Measurements from ENCODE around the gene FANCE.

Gene FANCE

GRCh38 chr6:35468181-35468979, 16.2 kb downstream of the FANCE start, which contains the start of gene RPL10A:
Gene RPL10A, plus strand, starts transcription at chr6:35468401. Its CDS starts 34 bp downstream, at chr6:35468435.
- H3K36me3 Mint-ChIP-seq (ENCODE audit: low read depth), result peaks cover 54% of the 10 kb centered on the region
- intact Hi-C loops (cut with micrococcal nuclease), result loop anchor here (1.0 kb wide), 3 partner anchors 16 to 171 kb away; partner anchors contain the start of genes DEF6, FANCE and PPARD
- H3K27ac Mint-ChIP-seq, result peak within 1 kb of the TSS; percentile 99
- H3K27me3 Mint-ChIP-seq, result no peaks in the 10 kb centered on the region
- H3K4me1 Mint-ChIP-seq (ENCODE audit: low read depth), result peaks cover 34% of the 10 kb centered on the region
- no peaks in the 10 kb centered on the region for H3K9me3 Mint-ChIP-seq
- H3K4me3 Mint-ChIP-seq, result peak within 1 kb of the TSS; percentile 99

GRCh38 chr6:35468980-35469750, 17.0 kb downstream of the FANCE start:
- Mint-ChIP-seq H3K4me1 (ENCODE audit: low read depth) (peaks cover 34% of the 10 kb centered on the region), H3K4me3 (peak overlapping the region; percentile 99), H3K27me3 (no peaks in the 10 kb centered on the region), H3K9me3 (no peaks in the 10 kb centered on the region), H3K27ac (peak overlapping the region; percentile 99), H3K36me3 (ENCODE audit: low read depth) (peaks cover 55% of the 10 kb centered on the region)
- intact Hi-C loops (cut with micrococcal nuclease), result loop anchor here (1.0 kb wide), 3 partner anchors 17 to 172 kb away; partner anchors contain the start of genes DEF6, FANCE and PPARD

- H3K27ac Mint-ChIP-seq, result peak overlapping the region; percentile 99
- H3K36me3 Mint-ChIP-seq (ENCODE audit: low read depth), result peaks cover 63% of the 10 kb centered on the region
- H3K27me3 Mint-ChIP-seq, result no peaks in the 10 kb centered on the region
- H3K4me1 Mint-ChIP-seq (ENCODE audit: low read depth), result peaks cover 34% of the 10 kb centered on the region
- intact Hi-C loops (cut with micrococcal nuclease), result no loop called here
- no peaks in the 10 kb centered on the region for H3K9me3 Mint-ChIP-seq
- H3K4me3 Mint-ChIP-seq, result peak overlapping the region; percentile 99
Observed at GRCh38 chr6:35469751-35470662, 17.9 kb downstream of the FANCE start.

GRCh38 chr6:35470663-35471120, 18.6 kb downstream of the FANCE start:
- Mint-ChIP-seq H3K27ac (no peak overlapping the region), H3K36me3 (ENCODE audit: low read depth) (peaks cover 68% of the 10 kb centered on the region), H3K4me1 (ENCODE audit: low read depth) (peaks cover 36% of the 10 kb centered on the region), H3K27me3 (no peaks in the 10 kb centered on the region), H3K9me3 (no peaks in the 10 kb centered on the region), H3K4me3 (no peak overlapping the region)
- intact Hi-C loops (cut with micrococcal nuclease), result no loop called here

- intact Hi-C loops (cut with micrococcal nuclease), result no loop called here
- peaks cover 48% of the 10 kb centered on the region for H3K4me1 Mint-ChIP-seq (ENCODE audit: low read depth)
Observed at GRCh38 chr6:35471836-35472345, 19.8 kb downstream of the FANCE start.

GRCh38 chr6:35473075-35473849, 21.1 kb downstream of the FANCE start:
- peaks cover 66% of the 10 kb centered on the region for H3K36me3 Mint-ChIP-seq (ENCODE audit: low read depth)
- peaks cover 40% of the 10 kb centered on the region for H3K4me1 Mint-ChIP-seq (ENCODE audit: low read depth)
- H3K27ac Mint-ChIP-seq, result no peak overlapping the region
- H3K27me3 Mint-ChIP-seq, result peaks cover 3% of the 10 kb centered on the region
- intact Hi-C loops (cut with micrococcal nuclease), result no loop called here
- H3K4me3 Mint-ChIP-seq, result no peak overlapping the region
- no peaks in the 10 kb centered on the region for H3K9me3 Mint-ChIP-seq

More at GRCh38 chr6:35471836-35472345, 19.8 kb downstream of the FANCE start:
- Mint-ChIP-seq H3K9me3 (no peaks in the 10 kb centered on the region), H3K4me3 (no peak overlapping the region), H3K27ac (no peak overlapping the region), H3K36me3 (ENCODE audit: low read depth) (peaks cover 68% of the 10 kb centered on the region), H3K27me3 (no peaks in the 10 kb centered on the region)

GRCh38 chr6:35473850-35474130, 21.7 kb downstream of the FANCE start:
- peaks cover 40% of the 10 kb centered on the region for H3K4me1 Mint-ChIP-seq (ENCODE audit: low read depth)
- no peak overlapping the region for H3K4me3 Mint-ChIP-seq
- peaks cover 3% of the 10 kb centered on the region for H3K27me3 Mint-ChIP-seq
- H3K9me3 Mint-ChIP-seq, result no peaks in the 10 kb centered on the region
- H3K27ac Mint-ChIP-seq, result no peak overlapping the region
- peaks cover 60% of the 10 kb centered on the region for H3K36me3 Mint-ChIP-seq (ENCODE audit: low read depth)
- intact Hi-C loops (cut with micrococcal nuclease), result no loop called here

GRCh38 chr6:35474131-35474941, 22.2 kb downstream of the FANCE start:
- H3K4me1 Mint-ChIP-seq (ENCODE audit: low read depth), result peaks cover 35% of the 10 kb centered on the region
- H3K9me3 Mint-ChIP-seq, result no peaks in the 10 kb centered on the region
- peaks cover 5% of the 10 kb centered on the region for H3K27me3 Mint-ChIP-seq
- H3K36me3 Mint-ChIP-seq (ENCODE audit: low read depth), result peaks cover 55% of the 10 kb centered on the region
- intact Hi-C loops (cut with micrococcal nuclease), result no loop called here
- H3K4me3 Mint-ChIP-seq, result no peak overlapping the region
- H3K27ac Mint-ChIP-seq, result no peak overlapping the region

- intact Hi-C loops (cut with micrococcal nuclease), result no loop called here
- Mint-ChIP-seq H3K9me3 (no peaks in the 10 kb centered on the region), H3K36me3 (ENCODE audit: low read depth) (peaks cover 48% of the 10 kb centered on the region), H3K27me3 (peaks cover 8% of the 10 kb centered on the region), H3K4me3 (no peak overlapping the region), H3K4me1 (ENCODE audit: low read depth) (peaks cover 27% of the 10 kb centered on the region), H3K27ac (no peak overlapping the region)
Observed at GRCh38 chr6:35474942-35475570, 22.9 kb downstream of the FANCE start.

GRCh38 chr6:35475573-35475972, 23.4 kb downstream of the FANCE start:
- Mint-ChIP-seq H3K36me3 (ENCODE audit: low read depth) (peaks cover 43% of the 10 kb centered on the region), H3K27me3 (peaks cover 8% of the 10 kb centered on the region), H3K27ac (no peak overlapping the region), H3K4me1 (ENCODE audit: low read depth) (peaks cover 22% of the 10 kb centered on the region), H3K9me3 (no peaks in the 10 kb centered on the region), H3K4me3 (no peak overlapping the region)
- intact Hi-C loops (cut with micrococcal nuclease), result no loop called here

GRCh38 chr6:35476004-35476403, 23.9 kb downstream of the FANCE start:
- intact Hi-C loops (cut with micrococcal nuclease), result no loop called here
- Mint-ChIP-seq H3K36me3 (ENCODE audit: low read depth) (peaks cover 38% of the 10 kb centered on the region), H3K9me3 (no peaks in the 10 kb centered on the region)

GRCh38 chr6:35477028-35477427, 24.9 kb downstream of the FANCE start:
- peaks cover 15% of the 10 kb centered on the region for H3K4me1 Mint-ChIP-seq (ENCODE audit: low read depth)
- intact Hi-C loops (cut with micrococcal nuclease), result no loop called here
- peaks cover 28% of the 10 kb centered on the region for H3K36me3 Mint-ChIP-seq (ENCODE audit: low read depth)
- no peak overlapping the region for H3K4me3 Mint-ChIP-seq
- no peaks in the 10 kb centered on the region for H3K9me3 Mint-ChIP-seq
- peaks cover 13% of the 10 kb centered on the region for H3K27me3 Mint-ChIP-seq
- no peak overlapping the region for H3K27ac Mint-ChIP-seq

More at GRCh38 chr6:35476004-35476403, 23.9 kb downstream of the FANCE start:
- H3K27me3 Mint-ChIP-seq, result peaks cover 10% of the 10 kb centered on the region
- peaks cover 18% of the 10 kb centered on the region for H3K4me1 Mint-ChIP-seq (ENCODE audit: low read depth)
- H3K4me3 Mint-ChIP-seq, result no peak overlapping the region
- no peak overlapping the region for H3K27ac Mint-ChIP-seq
